ENCODE measurements around the gene RPRD1B.

RPRD1B gene

DNA sequence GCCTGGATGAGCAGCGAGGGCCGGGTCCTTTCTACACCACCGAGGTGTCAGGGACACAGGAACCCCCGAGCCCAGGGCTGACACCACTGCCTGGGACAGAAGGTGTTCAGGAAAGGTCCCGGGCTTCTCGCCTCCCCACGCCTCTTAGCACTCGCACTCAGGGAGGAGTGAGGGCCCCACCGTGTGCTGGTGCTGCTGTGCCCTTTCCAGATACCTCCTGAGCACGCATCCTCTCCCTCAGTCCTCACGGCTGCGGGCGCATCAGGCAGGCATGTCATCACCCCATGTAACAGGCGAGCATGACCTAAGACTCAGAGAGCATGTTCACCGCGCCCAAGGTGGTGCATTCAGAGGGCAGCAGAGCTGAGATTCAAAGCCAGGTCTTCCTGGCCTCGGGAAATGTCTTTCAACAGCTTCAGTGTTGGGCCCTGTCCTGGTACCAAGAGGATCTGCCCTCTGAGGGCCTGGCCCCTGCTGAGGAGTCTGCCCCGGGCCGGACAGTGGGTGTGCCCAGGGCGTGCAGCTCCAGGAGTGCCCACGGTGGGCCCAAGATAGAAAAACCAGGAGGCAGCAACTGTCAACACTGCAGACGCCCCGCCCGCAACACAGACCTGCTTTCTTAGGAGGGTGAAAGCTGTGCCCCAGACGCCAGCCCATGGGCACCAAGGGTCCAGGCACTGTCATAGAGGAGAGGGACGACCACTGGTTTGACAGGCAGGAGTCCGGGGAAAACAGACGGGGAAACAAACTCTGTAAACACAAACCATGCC is 102.3 kb downstream of the RPRD1B start:
- DNase-seq (ENCODE audit: low read depth, low spot score): no peak

DNA sequence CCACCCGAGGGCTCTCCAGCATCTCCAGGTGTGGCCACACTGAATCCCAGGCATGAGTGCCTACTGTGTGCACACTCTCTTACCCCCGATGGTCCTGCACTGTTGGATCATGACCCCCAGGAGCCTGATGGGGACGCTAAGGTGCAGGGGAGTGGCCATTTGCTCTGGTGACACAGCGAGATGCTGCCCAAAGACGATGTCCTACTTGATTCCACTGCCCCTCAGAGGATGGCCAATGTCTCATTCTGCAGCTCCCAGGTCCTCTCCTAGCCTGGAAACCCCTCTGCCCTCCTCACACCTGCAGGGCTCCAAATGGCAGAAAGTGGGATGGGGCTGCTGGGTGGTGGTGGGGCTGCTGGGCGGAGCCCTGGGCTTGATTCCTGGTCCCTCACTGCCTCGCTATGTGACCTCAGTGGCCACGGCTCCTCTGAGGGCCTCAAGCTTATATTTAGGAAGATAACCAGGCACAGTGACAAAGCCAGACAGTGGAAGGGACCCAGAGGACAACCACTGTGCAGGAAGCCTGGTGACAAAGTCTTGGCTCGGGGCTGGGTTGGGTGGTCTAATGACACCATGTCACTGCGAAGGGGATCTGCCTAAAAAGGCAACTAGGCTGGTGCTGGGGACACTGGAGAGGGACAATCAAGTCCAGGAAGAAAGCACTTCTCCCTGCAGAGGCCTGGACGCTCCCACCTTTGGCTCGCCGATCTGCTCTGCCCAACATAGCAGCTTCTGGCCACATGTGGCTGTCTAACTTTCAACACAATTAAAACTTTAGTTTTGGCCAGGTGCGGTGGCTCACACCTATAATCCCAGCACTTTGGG is 103.1 kb downstream of the RPRD1B start:
- no peak for DNase-seq (ENCODE audit: low read depth, low spot score)

- DNase-seq (ENCODE audit: low read depth, low spot score): no peak
Measured at GRCh38 chr20:38137441-38138037, 104.0 kb downstream of the RPRD1B start.

- no peak for DNase-seq (ENCODE audit: low read depth, low spot score)
Measured at GRCh38 chr20:38138086-38138778, 104.7 kb downstream of the RPRD1B start.

DNA sequence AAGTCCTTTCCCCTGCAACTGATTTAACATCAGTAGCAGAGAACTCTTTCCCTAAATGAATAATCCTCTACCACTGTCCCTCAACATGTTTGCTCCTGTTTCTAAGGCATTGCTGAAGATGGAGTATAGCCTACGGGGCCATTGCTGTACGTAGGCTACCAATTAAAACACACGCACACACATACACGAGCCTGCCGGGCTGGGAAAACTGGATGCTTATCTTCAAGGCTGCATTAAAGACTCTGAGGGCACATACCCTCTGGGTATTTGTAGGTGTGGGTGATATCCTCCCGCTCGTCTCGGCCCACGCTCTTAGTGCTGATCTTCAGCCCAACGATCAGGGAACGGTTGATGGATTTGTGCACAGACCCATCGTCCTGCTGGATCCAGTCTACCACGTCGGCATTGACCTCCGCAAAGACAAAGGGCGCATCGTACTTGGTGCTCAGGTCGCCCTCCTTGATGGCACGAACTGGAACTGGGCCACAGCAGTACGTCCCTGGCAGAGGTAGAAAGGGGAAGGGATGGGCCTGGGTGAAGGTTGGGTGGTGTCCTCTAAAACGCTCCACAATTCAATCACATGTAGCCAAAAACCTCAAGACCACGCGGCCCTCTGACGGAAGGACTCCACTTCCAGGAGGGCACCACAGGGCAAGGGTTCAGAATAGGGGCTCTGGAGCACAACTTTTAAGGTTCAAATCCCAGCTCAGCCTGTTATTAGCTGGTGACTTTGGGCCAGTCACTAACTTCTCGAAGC is 105.8 kb downstream of the RPRD1B start:
- DNase-seq (ENCODE audit: low read depth, low spot score): no peak

GRCh38 chr20:38139977-38140753 is 106.6 kb downstream of the RPRD1B start:
- no peak for DNase-seq (ENCODE audit: low read depth, low spot score)

GRCh38 chr20:38141204-38141888 is 107.8 kb downstream of the RPRD1B start:
- no peak for DNase-seq (ENCODE audit: low read depth, low spot score)

Data from brain pericyte (primary cell).